ENCODE measurements around the gene WIPF1. TPM values are rescaled to one million over a fixed set of nuclear protein-coding genes. Genes with fewer than 3 reads are reported as not detected.

The WIPF1 gene
- total RNA-seq, 1 donor from 2014 or later = 15.0 TPM

DNA sequence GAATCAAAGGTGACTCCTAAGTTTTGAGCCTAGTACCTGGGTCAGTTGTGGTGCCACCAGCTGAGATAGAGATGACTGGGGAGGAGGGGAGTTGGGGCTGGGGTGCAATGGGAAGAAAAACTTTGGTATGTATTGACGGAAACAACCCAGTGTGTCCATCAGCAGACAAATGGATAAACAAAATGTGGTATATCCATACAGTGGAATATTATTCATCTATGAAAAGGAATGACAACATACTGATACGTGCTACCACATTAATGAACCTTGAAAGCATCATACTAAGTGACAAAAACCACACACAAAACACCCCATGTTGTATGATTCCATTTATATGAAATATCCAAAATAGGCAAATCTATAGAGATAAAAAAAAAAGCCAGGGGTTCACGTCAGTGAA is 69.6 kb downstream of the WIPF1 start:
- H3K36me3 ChIP-seq = no peaks in the 10 kb centered on the region
- TF ChIP-seq, protein P1, sequence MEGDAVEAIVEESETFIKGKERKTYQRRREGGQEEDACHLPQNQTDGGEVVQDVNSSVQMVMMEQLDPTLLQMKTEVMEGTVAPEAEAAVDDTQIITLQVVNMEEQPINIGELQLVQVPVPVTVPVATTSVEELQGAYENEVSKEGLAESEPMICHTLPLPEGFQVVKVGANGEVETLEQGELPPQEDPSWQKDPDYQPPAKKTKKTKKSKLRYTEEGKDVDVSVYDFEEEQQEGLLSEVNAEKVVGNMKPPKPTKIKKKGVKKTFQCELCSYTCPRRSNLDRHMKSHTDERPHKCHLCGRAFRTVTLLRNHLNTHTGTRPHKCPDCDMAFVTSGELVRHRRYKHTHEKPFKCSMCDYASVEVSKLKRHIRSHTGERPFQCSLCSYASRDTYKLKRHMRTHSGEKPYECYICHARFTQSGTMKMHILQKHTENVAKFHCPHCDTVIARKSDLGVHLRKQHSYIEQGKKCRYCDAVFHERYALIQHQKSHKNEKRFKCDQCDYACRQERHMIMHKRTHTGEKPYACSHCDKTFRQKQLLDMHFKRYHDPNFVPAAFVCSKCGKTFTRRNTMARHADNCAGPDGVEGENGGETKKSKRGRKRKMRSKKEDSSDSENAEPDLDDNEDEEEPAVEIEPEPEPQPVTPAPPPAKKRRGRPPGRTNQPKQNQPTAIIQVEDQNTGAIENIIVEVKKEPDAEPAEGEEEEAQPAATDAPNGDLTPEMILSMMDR (IDR thresholded peaks at IDR 0.05; ENCODE audit: borderline replicate concordance) = no peak
- H3K4me3 ChIP-seq = no peak overlapping the region
- no peaks in the 10 kb centered on the region for H3K4me1 ChIP-seq
- no peaks in the 10 kb centered on the region for H3K27me3 ChIP-seq (ENCODE audit: low read depth)
- intact Hi-C loops (cut with micrococcal nuclease) = loop anchor here (10.0 kb wide), 1 partner anchor 63 kb away; no protein-coding TSS in a partner anchor
- no peak for DNase-seq
- H3K9me3 ChIP-seq (replicated peaks) = peaks cover 10% of the 10 kb centered on the region
- no peak overlapping the region for H3K27ac ChIP-seq (replicated peaks)

DNA sequence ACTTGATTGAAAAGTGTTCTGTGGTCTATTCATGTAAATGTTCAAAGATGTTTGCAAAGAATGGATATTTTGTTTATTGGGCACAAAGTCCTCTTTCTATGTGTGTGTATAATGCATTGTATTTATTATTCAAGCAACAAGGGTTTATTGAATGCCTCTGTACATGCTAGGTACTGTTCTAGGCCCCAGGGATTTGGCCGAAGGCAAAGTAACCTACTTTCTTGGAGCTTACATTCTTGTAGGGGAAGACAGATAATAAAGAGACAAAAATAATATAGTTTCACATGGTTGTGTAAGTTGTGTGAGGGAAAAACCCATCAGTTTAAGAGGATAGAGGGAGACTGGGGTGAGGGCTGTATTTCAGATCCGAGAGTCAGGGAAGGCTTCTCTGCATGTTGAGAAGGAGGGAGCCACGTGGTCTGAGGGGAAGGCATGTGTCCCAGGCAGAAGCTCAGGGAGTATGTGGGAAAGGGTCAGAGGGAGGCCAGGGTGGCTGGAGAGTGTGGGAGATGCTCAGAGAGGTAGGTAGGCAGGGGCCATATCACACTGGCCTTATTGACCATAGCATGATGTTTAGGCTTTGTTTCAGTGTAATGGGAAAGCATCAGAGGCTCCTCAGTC is 70.4 kb downstream of the WIPF1 start:
- Histone ChIP-seq H3K9me3 (replicated peaks) (peaks cover 10% of the 10 kb centered on the region), H3K4me1 (no peaks in the 10 kb centered on the region), H3K4me3 (no peak overlapping the region), H3K36me3 (no peaks in the 10 kb centered on the region), H3K27ac (replicated peaks) (no peak overlapping the region), H3K27me3 (ENCODE audit: low read depth) (peaks cover 4% of the 10 kb centered on the region)
- TF ChIP-seq, protein P1 (IDR thresholded peaks at IDR 0.05; ENCODE audit: borderline replicate concordance) = no peak
- no peak for DNase-seq
- intact Hi-C loops (cut with micrococcal nuclease) = loop anchor here (10.0 kb wide), 1 partner anchor 62 kb away; no protein-coding TSS in a partner anchor

DNA sequence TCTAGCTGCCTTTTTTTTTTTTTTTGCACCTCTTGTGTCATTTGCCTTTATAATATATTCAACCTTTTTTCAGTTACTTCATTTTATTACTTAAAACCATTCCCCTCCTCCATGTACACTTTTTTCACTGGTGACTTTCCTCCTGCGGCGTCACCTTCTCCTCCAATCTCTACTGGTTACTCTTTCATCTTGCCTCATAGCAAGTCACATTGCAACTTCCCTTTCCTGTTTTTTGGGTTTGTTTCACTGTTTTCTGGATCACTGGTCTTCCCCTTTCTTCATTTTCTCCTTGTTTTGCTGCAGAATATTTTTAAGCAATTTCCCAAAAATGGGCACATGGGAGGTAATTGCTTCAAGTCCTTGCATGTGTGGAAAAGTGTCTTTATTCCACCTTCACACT is 73.1 kb downstream of the WIPF1 start:
- Histone ChIP-seq H3K27me3 (ENCODE audit: low read depth) (peaks cover 20% of the 10 kb centered on the region), H3K9me3 (replicated peaks) (peaks cover 10% of the 10 kb centered on the region), H3K27ac (replicated peaks) (no peak overlapping the region), H3K4me3 (no peak overlapping the region), H3K4me1 (no peaks in the 10 kb centered on the region), H3K36me3 (no peaks in the 10 kb centered on the region)
- DNase-seq = no peak
- intact Hi-C loops (cut with micrococcal nuclease) = loop anchor here (10.0 kb wide), 1 partner anchor 60 kb away; no protein-coding TSS in a partner anchor
- TF ChIP-seq, protein P1 (IDR thresholded peaks at IDR 0.05; ENCODE audit: borderline replicate concordance) = no peak

DNA sequence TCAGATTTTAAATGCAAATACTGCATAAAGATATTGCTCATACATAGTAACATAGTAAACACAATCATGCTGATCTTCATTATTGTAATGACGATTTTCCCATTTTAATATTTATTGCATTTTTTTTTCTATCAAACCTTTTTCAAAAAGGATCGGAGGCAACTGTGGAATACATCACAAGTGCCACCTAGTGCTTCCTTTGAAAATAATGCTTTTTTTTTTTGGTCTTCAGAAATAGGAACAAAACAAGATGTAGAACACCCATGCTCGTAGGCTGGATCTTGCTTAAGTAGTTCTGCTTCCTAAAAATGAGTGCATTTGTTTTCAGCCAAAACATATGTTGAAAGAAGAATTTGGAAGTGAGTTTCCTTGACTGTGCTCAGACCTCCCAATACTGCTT is 75.1 kb downstream of the WIPF1 start:
- H3K4me1 ChIP-seq = no peaks in the 10 kb centered on the region
- no peaks in the 10 kb centered on the region for H3K36me3 ChIP-seq
- H3K4me3 ChIP-seq = no peak overlapping the region
- TF ChIP-seq, protein P1 (IDR thresholded peaks at IDR 0.05; ENCODE audit: borderline replicate concordance) = peak; percentile 43
- H3K27ac ChIP-seq (replicated peaks) = no peak overlapping the region
- DNase-seq = no peak
- peaks cover 20% of the 10 kb centered on the region for H3K27me3 ChIP-seq (ENCODE audit: low read depth)
- H3K9me3 ChIP-seq (replicated peaks) = peaks cover 1% of the 10 kb centered on the region
- intact Hi-C loops (cut with micrococcal nuclease) = loop anchor here (10.0 kb wide), 1 partner anchor 58 kb away; no protein-coding TSS in a partner anchor

DNA sequence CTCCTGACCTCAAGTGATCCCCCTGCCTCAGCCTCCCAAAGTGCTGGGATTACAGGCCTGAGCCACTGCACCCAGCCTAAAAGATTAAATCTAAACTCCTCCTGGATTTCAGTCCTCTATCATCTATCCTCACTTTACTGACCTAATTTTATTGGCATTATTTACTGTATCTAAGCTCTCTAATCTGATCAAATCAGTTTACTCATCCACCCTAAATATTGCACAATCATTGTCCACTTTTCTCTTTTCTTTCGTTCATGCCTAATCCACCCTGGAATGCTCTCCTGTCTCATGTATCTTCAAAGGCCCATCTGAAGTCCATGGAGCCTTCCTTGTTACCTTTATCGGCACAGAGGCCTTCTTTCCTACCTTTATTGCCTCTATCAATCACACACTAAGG is 79.2 kb downstream of the WIPF1 start:
- peaks cover 20% of the 10 kb centered on the region for H3K27me3 ChIP-seq (ENCODE audit: low read depth)
- intact Hi-C loops (cut with micrococcal nuclease) = no loop called here
- no peaks in the 10 kb centered on the region for H3K9me3 ChIP-seq (replicated peaks)
- H3K4me3 ChIP-seq = no peak overlapping the region
- TF ChIP-seq, protein P1 (IDR thresholded peaks at IDR 0.05; ENCODE audit: borderline replicate concordance) = no peak
- H3K36me3 ChIP-seq = no peaks in the 10 kb centered on the region
- H3K4me1 ChIP-seq = no peaks in the 10 kb centered on the region
- no peak for DNase-seq
- no peak overlapping the region for H3K27ac ChIP-seq (replicated peaks)

Data from left ventricle myocardium inferior (tissue), 1 donor.